HL-60/S4 treated with retinoic acid at 250 ng/mL for 4 days and 3 days (cell line): ENCODE results near the gene HECTD2.
"Not testable (repeated sequence)": the region's sequence is repeated elsewhere in the genome, so short reads cannot be mapped to it uniquely, and the experiment has no call there.

ENCODE experiments used
- in situ Hi-C: fragments of 300-500 bp; cut with MboI; formaldehyde crosslinking; loops from 2 replicates; pipeline ENCODE4 v1.7.0; 2022; ENCODE audit warnings: low sequenced_read_pairs

The HECTD2 gene, protein sequence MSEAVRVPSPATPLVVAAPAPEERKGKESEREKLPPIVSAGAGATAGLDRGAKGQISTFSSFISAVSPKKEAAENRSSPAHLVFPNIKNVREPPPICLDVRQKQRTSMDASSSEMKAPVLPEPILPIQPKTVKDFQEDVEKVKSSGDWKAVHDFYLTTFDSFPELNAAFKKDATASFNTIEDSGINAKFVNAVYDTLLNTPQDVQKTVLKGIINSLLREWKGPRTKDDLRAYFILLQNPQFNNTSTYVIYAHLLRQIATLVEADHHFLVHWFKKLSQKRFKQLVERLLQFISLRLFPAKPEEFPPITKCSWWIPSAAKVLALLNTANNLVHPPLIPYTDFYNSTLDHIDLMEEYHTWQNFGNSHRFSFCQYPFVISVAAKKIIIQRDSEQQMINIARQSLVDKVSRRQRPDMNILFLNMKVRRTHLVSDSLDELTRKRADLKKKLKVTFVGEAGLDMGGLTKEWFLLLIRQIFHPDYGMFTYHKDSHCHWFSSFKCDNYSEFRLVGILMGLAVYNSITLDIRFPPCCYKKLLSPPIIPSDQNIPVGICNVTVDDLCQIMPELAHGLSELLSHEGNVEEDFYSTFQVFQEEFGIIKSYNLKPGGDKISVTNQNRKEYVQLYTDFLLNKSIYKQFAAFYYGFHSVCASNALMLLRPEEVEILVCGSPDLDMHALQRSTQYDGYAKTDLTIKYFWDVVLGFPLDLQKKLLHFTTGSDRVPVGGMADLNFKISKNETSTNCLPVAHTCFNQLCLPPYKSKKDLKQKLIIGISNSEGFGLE

DNA sequence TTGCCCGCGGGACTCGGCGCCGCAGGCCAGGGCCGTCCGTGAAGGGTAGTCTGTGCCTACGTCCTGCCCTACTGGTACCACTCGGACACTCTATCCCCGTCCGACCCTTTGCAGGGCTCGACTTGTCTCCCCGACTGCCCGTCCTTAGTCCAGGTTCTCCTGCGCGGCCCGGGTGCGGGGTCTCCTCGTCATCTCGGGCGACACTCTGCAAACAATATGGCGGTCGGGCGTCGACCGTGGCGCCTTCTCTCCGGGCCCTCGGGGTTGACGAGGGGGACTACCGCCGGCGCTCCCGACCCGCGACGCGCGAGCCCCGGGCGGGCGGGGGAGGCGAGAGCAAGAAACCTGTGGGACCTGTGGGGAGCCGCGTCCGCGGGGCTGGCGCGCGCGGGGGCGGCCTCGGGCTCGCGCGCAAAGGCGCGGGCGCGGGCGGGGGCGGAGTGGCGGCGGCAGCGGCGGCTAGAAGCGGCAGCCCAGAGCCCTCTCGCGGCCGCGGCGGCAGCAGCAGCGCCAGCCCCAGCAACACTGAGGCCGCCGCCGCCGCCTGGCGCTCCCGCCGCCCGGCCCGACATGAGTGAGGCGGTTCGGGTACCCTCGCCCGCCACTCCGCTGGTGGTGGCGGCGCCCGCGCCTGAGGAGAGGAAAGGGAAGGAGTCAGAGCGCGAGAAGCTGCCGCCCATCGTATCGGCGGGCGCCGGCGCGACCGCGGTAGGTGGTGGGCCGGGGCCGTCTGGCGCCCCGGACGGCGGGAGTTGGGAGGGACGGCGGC lies at the start of gene HECTD2:
Gene HECTD2, plus strand, starts transcription at position 476 of the 769 bp plus-strand sequence. Its CDS starts 95 bp downstream, at position 571.
- in situ Hi-C loops, result no loop called here

DNA sequence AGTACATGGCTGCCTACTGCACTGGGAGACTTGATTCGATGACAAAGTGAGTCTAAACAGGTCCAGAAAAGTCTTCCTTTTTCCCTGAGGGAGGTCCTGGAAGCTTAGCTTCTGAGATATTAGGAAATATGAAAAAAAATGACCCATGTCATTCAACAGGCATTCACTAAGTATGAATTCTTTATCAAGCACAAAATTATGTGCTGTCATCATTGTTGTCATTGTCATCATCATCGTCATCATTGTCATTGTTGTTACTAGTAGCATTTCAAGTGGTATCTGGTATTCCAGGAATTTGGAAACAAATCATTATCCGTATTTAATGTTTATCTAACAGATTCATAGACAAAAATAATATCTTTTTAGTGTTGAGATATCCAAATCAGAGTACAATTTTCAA lies 49.7 kb upstream of the HECTD2 start:
- in situ Hi-C loops, result no loop called here

DNA sequence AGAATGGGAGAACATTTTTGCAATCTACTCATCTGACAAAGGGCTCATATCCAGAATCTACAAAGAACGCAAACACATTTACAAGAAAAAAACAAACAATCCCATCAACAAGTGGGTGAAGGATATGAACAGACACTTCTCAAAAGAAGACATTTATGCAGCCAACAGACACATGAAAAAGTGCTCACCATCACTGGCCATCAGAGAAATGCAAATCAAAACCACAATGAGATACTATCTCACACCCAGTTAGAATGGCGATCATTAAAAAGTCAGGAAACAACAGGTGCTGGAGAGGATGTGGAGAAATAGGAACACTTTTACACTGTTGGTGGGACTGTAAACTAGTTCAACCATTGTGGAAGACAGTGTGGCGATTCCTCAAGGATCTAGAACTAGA lies 44.6 kb upstream of the HECTD2 start:
- in situ Hi-C loops, result not testable (repeated sequence)

DNA sequence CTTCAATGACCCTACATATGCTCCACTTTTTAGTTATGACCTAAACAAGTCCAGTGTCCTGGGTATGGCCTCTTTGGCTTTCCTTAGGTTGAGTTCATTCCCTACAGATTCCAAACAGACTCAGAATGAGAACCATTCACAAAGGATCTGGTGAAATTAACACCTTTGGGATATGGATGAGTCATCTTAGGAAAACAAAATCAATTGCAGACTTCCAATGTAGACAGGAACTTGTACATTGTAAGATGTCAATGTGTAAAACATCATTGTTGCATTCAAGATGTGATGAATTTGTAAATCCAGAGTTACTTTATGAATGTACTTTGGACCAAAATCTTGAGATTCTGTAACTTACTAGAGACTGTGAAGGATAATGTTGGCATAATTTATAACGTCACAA lies 43.4 kb upstream of the HECTD2 start:
- in situ Hi-C loops, result no loop called here

DNA sequence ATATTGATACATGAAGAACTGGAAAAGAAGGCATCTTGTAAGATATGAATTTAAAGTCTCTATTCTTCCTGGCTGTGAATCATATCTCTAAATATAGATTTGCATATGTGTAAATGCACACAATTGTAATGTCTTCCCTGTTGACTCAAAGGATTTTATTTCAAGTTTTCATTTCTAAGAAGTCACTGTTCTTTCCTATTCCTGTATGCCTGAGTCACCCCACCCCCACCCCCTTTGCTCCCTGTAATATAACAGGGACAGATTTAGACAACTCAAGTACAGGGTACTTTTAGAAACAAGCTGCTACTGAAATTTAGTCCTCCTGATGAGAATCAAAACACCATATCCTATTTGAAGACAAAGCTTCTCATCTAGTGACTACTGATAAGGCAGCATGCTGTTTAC lies 43.0 kb upstream of the HECTD2 start:
- in situ Hi-C loops, result no loop called here

DNA sequence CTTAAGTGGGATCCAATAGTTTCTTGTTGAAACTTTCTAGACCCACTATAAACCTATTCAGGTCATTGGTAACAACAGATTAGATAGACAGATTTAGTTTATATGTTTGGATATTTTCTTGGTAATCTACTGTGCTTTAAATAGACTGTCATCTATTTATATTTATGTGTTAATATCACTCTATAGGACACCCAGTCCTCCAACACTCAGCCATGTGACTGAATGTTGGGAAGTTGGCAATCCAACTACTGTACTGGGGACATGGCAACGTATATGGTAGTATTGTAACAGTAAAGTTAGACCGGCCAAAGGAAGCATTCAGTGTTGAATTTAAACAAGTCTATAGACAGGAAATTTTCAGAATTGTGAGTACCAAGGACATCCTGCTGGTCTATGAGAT lies 42.6 kb upstream of the HECTD2 start:
- in situ Hi-C loops, result no loop called here

DNA sequence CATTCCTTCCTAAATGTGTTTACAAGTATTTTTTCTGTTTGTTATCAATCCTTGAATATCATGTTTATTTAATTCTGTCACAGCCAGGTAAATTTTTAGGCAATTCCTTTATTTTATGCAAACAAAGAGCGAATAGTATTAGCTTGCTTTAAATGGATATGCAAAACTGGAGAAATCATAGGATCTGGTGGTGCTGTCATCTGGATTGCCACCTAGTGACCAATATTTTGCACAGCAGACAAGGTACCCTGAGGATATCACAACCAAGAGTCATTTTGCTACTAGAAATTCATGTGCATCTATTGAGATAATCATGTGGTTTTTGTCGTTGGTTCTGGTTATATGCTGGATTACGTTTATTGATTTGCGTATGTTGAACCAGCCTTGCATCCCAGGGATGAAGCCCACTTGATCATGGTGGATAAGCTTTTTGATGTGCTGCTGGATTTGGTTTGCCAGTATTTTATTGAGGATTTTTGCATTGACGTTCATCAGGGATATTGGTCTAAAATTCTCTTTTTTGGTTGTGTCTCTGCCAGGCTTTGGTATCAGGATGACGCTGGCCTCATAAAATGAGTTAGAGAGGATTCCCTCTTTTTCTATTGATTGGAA lies 40.1 kb upstream of the HECTD2 start:
- in situ Hi-C loops, result not testable (repeated sequence)

DNA sequence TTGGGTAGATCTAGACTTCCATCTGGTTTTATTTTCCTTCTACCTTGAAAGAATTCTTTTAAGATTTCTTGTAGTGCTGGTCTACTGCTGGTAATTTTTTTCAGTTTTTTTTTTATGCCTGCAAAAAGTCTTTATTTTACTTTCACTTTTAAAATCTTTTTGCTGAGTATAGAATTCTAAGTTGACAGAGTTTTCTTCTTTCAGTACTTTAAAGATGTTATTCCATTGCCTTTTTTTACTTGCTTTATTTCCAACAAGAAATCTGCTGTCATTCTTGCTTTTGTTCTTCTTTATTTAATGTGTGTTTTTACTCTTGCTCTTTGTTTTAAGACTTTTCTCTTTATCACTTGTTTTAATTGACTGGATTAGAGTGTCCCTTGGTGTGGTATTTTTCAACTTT lies 36.1 kb upstream of the HECTD2 start:
- in situ Hi-C loops, result no loop called here

DNA sequence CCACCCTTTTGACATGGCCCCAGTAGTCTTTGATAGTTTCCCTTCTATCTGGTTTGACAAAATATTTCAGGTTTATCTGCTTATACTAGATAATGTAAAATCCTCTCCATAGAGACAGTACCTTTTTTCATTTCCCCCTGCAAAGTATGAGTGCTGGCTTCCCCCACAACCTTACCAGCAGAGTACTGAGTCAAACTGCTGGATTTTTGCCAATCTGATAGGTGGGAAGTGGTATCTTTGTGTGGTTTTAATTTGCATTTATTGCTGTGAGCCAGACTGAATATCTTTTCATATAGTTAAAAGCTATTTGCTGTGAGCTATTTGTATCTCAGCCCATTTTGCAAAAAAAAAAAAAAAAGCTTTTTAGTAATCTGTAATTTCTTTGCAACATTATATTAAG lies 32.1 kb upstream of the HECTD2 start:
- in situ Hi-C loops, result no loop called here

DNA sequence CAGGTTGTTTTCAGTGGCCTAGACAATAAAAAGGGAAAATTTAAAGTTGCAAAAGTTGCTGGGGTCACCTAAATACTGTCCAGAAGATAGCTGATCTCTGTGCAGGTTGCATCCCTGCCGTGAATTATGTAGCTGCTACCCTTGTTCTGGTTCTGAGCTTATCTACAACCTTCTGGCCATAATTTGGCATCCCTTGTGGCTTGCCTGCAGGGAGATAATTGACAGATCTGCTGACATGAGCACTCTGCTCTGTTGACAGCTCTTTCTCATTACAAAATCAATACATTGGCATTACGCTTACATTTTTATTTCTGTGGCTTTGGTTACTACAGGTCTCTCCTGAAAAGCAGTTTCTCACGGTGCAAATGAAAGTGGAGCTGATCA lies 29.3 kb upstream of the HECTD2 start:
- in situ Hi-C loops, result no loop called here

DNA sequence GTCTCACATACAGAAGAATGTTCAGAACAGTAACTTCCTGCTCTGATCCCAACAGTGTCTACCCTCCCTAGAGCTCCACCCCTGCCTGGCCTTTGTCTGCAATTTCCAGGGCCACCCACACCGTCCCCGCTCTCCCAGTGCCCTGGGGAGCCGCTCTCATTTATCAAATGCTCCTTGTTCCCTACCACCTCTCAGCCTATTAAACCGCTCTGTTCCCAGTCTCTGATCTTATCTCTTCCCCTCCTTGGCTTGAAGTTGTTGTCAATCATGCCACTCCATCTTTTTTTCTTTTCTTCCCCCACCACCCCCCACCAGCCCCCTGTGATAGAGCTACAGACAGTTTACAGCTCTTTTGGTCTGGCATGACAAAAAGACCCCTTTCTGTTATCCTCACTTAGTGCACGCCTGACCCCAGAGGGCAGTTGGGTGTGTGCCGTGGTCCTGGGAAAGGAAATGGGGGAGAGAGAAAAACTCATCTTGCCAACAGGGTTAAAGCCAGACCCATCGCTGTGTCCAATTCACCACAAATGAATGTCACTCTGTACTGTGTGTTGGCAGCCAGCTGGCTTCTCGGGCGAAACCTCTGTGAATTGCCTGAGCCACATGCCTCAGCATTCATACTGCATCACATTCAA lies 28.8 kb upstream of the HECTD2 start:
- in situ Hi-C loops, result no loop called here

DNA sequence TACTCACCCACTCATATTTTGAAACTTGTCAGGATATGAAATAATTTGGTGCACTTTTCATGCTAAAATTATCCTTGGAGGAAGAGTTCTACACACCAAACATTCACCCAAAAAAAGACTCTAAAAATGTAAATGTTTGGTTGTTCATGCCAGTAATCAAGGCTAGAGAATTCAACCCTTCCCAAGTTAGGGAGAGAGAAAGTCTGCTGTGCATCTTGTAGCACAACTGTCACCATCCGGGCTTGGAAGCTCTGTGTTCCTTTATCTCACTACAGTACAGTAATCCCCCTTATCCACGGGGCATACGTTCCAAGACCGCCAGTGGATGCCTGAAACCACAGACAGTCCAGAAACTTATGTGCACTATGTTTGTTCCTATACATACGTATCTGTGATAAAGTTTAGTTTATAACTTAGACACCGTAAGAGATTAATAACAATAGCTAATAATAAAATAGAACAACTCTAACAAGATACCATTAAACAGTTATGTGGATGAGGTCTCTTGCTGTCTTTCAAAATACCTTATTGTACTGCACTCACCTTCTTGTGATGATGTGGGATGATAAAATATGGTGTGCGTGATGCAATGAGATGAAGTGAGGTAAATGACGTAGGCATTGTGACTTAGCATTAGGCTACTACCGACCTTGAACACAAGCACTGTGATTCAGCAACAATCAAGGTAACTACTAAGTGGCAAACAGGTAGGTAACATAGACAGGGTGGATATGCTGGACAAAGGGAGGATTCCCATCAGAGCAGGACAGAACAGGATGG lies 24.6 kb upstream of the HECTD2 start:
- in situ Hi-C loops, result no loop called here

DNA sequence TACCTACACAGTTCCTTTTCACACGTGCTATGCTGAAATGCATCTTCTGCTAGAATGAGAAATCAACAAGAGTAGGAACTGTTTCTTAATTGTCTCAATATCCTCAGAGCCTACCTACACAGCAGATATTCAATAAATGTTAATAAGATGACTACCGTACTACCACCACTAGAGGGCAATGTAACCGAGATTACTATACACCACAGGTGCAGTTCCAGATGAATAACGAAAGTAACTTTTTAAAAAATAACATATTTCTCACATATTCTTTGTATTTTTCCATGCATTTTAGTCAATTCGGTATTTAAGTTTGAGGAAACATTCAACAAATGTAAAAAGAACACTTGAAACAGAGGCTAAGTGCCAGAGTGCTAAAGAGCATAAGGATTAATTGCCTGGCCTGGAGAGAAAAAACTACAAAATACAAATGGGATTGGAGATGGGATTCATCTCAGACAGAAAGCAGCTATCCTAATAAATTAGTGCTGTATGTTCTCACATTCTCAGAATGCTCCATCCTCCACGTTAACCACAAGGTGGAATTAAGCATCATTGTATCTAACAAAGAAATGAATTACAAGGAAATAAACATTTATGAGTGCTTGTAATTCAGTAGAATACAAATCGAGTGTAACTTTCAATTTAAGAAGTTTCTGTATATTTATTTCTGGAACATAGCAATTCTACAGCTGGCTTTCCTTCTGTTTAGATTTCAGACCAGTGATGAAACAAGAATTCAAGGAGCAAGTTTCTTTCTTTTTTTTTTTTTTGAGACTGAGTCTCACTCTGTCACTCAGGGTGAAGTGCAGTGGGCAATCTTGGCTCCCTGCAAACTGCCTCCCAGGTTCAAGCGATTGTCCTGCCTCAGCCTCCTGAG lies 20.3 kb upstream of the HECTD2 start:
- in situ Hi-C loops, result no loop called here

DNA sequence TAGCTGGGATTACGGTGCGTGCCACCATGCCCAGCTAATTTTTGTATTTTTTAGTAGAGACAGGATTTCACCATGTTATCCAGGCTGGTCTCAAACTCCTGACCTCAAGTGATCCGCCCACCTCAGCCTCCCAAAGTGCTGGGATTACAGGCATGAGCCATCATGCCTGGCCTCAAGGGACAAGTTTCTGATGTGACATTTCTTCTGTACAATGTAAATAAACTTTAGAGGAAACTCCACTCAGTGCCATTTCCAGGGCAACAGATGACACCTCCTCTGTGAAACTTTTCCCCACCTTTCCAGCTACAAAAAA lies 19.7 kb upstream of the HECTD2 start:
- in situ Hi-C loops, result not testable (repeated sequence)

DNA sequence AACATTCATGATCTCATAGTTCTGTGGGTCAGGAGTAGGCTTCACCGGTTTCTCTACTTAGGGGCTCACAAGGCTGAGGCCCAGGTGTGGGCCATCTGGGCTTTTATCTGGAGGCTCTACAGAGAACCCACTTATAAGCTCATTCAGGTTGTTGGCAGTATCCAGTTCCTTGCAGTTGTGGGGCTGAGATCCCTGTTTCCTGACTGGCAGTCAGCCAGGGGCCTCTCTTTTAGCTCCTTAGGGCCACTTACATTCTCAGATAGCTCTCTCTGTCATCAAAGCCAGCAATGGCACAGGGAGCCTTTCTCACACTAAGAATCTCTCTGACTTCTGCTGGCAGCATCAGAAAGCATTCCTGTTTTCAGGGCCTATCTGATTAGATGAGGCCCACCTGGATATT lies 18.2 kb upstream of the HECTD2 start:
- in situ Hi-C loops, result no loop called here

DNA sequence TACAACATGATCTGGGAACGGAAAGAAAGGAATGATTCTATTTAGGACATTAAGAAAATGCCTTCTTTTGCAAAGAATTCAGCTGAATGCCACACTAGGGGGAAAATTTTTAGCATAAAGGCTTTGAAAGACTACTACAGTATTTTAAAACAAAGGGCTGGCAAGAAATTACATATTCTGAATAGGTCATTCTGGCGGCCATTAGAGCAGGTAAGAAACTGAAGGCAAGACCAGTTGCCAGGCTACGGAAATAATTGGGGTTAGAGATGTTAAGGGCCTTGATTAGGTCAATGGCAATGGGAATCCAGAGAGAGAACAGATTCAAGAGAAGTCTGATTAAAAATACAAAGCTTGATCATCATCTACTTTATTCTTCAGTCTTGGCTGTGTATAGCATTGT lies 3.8 kb upstream of the HECTD2 start:
- in situ Hi-C loops, result no loop called here

DNA sequence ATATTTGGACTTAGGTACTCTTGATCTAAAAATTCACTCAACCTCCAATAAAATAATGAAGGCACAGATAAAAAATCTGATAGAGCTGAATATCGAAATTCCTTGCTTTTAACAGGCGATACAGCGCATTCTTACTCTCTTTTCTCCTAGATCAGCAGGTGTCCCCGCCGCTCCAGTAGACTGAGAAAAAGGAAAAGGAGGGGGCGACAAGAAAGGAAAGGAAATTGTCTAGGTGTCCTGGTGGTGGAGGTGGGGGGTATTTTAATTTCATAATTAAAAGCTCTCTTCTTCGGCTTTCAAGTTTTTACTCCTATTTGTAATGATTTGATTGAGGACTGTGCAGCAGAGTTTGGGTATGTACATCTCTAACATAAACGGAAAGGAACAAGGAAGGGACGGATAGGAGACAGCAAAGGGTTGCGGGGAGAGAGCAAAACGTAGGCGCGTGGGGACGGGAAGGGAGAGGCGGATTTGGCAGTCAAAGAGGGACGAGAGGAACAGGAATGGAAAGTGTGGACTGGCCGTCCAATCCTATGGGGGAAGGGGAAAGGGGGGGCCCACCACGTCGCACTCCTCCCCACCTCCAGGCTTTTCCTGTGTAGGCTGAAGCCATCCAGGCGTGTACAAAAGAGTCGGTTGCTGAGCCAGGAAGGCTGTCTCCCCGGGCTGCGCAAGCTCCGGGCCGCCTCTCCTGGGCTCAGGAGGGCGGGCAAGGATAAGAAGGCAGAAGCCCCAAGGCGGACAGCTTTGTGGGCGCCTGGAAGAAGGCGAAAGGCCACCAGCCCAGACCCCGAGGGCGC lies 875 bp upstream of the HECTD2 start:
- in situ Hi-C loops, result no loop called here

DNA sequence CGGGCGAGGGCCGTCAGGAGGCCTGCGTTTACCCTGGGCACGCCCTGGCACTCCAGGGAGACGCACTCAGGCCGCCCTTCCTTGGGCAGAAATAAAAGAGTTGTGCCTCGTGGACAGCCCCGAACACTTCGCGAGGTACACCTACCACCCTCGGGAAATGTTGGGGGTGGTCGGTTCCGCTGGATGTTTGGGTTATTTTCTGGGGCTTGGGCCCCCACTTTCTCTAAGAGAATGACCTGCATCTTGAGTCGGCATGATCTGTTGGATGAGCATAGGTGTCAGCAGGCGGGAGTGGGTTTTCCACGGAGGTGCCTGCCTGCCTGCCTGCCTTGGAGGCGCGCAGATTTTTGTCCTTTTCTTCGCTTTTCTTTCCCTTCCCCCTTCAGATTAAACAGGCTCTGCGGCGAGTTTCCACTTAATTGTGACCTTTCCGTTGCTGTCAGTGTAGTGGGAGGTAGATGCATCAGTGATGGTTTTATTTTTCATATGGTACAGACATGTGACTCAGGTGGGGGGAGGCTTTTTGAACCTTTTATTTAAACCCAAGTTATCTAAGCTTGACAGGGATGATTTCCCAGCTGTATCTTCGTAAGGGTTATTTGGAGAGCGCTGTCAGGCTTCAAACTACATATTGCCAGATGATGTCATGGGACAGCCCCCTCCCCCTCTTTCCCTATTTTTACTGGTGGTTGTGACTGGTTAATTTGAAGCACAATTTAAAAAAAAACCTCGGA lies 661 bp downstream of the HECTD2 start:
- in situ Hi-C loops, result no loop called here
